RPMI7951 (cell line): Measurements from ENCODE around the gene MPRIP. TPM values are rescaled to one million over a fixed set of nuclear protein-coding genes. Genes with fewer than 3 reads are reported as not detected.

ENCODE experiments used
- DNase-seq: peaks from one replicate; pipeline ENCODE4 v3.0.0-alpha.2; 2012; ENCODE audit warnings: low read depth
- total RNA-seq: library from RNA; depleted of rRNA; stranded (reverse); fragments of >200 nt; shearing (Covaris generic); gene quantifications from 2 replicates; pipeline ENCODE4 v1.2.3, GENCODE V29; 2014

The MPRIP gene
- total RNA-seq, 1 experiment from 2014 or later: 86.3 TPM

DNA sequence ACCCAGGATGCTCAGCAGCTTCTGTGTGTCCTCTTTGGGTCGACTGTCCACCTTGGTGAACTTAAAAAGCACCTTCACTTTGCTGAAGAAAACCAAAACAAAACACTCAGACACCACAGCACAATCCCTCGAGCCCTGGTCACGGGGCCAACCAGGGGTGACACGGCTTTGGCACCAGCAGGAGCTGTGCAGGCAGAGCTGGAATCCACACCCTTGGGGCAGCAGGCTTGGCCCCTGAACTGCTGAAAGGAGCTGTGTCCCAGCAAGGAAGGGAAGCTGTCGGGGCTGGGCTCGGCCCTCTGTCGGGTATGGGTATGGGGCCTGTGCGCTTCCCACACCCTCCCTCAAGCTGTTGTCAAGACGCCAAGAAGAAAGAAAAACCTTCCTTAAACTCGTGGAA, 171.5 kb downstream of the MPRIP start:
- no peak for DNase-seq

- no peak for DNase-seq
Measured at GRCh38 chr17:17214646-17215436, 172.6 kb downstream of the MPRIP start.

GRCh38 chr17:17215575-17215974, 173.3 kb downstream of the MPRIP start:
- DNase-seq: no peak

- no peak for DNase-seq
Measured at GRCh38 chr17:17216236-17216635, 174.0 kb downstream of the MPRIP start.

DNA sequence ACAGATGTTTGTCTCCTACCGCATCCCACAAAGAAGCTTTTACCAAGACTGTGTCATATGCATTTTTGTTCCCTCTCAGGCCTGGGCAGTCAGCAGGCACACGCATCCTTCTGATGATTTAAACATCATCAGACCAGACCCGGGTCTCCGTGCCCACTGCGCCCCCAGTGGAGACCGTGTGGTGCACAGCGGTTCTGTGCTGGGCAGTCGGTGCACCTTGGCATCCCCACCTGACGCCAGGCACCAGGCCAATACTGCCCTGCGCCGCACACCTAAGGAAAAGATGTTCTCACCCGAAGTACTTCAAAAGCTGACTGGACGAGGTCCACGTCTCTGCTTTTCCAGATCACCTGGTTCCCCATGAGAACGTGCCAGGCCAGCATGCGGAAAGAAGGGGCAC, 174.5 kb downstream of the MPRIP start:
- no peak for DNase-seq

- DNase-seq: no peak
Measured at GRCh38 chr17:17217995-17218394, 175.7 kb downstream of the MPRIP start.

- no peak for DNase-seq
Measured at GRCh38 chr17:17220529-17220928, 178.3 kb downstream of the MPRIP start.

DNA sequence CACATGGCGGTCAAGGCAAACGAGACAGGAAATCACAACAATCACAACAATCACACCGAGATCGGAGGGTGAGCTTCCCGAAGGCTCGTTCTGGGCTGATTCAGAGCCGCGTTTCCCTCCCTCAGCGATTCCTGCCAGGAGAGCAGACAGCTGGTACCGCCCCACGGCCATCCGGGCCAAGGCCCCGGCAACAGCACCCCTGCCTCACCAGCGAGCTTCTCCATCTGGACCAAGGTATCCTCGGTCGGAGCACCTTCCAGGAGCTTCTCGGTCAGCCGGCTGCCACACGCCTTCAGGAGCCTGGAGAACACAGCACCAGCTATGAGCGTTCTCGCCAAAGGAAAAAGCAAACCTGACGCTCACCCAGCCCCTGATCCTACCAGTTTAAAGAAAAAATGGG, 179.1 kb downstream of the MPRIP start:
- DNase-seq: no peak

GRCh38 chr17:17223736-17224135, 181.5 kb downstream of the MPRIP start:
- no peak for DNase-seq

DNA sequence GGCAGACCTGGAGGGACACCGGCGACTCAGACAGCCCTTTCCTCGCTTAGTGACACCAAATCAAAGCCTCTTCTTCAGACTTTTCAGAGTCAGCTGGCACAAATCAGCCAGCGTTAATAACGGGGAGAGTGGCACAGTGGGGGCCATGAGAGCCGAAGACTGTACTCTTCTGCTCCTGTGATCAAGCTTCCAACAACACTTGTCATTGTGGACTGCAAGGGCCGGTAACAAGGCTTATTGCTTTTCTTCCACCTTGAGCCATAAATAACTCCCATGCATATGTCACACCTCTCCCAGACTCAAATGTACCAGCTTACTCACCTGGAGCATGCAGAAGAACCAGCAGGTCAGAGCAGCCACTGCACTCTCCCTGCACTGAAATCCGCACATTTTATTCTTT, 181.9 kb downstream of the MPRIP start:
- no peak for DNase-seq

GRCh38 chr17:17225901-17226300, 183.6 kb downstream of the MPRIP start:
- DNase-seq: no peak

DNA sequence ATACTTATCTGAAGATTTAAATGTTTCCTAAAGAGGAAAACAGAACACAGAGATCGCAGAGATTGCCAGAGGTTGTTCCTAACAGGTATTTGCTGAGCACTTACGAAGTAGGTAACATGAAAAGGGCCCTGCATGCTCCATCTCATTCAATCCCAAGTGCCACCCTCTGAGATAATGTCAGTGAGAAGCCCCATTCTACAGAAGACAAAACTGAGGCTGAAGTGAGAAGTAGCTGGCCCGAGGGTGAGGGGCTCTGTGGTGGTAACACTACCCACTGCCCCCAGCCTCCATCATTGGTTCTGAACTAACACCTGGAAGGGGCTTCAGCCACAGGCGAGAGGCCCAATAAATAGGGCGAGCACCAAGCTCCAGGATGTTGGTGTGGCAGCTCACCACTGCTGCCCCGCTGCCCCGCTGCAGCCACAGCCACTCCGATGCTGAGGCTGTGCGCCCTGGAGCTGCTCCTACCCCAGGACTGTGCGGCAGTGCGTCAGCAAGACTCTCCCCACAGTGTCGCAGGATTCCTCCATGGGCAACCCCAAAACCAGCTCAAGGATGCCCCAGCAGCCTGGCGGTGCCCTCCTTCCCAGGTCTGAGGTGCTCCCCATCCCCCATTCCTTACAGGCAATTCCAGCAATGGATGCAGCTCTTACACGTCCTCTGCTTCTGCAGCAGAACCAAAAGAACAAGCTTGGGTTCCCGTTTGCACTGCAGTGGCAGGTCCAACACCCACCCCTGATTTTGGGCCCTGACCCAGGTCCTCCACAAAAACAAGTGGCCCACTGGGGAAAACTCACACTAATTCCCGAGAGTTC, 184.4 kb downstream of the MPRIP start:
- no peak for DNase-seq

GRCh38 chr17:17227608-17228520, 185.6 kb downstream of the MPRIP start:
- no peak for DNase-seq

DNA sequence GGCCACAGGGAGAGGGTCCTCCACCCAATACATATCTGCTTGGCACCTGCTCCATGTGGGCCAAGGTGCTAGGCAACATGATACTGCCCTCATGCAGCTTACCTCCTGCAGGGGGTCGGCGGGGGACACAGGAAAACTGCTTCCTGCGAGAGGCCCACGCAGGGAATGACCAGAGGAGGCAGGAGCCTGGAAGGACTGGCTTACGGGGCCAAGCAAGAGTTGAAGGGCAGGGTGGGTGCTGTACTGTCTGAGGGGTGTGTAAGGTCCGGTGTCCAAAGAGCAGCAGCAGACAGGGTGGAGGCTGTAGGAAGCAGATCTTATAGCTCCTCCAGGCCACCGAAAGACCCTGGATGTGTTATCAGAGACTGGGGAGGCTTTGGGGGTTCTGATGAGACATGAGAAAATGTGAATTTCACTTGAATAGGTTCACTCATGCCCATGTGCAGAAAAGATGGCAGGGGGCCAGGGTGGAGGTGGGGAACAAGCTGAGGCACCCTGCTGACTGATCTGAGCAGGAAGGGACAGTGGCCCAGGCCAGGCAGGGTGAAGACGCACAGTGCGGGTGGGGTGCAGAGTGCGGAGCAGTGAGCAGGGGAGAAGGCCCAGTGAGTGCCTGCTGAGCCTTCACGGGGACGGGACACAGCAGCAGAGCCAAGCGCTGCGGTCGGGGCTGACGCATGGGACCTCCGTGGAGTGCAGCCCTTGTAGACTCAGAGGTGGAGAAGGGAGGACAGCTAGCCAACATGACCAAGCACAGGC, 186.4 kb downstream of the MPRIP start:
- DNase-seq: no peak

DNA sequence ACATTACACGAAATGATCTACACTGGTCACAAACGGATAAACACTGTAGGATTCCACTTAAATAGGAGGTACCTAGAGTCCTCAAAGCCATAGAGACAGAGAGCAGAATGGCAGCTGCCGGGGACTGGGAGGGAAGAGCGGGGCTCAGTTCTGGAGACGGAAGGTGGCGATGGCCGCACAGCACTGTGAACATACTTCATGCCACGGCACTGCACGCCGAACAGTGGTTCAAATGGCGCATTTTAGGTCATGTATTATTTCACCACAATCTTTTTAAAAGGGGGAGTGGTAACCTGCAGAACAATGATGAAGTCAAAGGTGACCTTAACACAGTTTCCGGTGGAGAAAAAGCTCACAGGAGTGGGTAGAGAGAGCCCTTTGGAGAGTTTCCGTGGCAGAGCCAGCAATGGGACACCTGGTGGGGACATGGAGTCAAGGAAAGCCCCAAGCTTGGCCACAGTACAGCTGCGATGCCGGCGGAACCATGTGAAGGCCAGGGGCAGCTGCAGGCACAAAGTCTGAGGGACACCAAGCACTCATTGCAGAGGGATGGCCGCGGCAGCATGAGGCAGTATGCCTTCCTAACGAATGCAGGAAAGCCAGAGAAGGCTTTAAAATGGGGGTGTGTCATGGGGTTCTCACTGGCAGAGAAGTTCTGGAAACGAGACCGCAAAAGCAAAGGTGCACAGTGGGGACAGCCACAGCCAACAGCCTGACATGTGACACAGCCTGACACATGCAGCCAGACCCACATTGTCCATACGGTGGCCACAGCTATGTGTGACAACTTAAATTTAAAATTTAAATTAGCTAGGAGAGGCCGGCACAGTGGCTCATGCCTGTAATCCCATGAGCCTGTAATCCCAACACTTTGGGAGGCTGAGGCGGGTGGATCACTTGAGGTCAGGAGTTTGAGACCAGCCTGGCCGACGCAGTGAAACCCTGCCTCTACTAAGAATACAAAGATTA, 187.4 kb downstream of the MPRIP start:
- DNase-seq: no peak

DNA sequence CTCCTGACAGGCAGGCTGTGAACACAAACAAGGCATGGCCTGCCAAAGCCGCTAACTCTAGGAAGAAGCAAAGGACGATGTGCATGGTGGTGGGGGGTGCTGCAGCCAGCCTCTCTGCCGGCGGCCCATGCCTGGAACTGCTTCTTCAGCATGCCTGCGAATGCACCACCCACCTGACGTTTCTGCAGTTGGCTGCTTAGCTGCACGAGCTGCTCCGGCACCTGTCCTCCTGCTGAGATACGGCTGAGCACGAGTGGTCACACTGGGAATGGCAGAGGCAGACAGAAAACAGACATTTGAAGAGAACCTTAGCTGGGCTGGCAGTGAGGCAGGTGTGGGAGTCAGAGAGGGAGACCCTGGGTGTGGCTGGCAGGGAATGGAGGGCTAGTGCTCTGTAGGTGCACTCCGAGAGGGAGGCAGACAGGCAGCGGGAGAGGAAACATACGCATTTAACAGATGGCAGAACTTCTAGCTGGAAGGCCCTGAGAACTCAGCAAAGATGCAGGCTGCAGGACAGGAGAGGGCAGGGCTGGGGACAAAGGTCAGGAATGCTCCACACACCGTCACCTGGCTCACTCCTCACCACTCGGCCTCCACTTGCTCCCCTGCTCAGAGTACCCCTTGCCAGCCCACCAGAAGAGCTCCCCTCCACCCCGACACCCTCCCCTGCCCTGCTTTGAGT, 189.5 kb downstream of the MPRIP start:
- DNase-seq: no peak

DNA sequence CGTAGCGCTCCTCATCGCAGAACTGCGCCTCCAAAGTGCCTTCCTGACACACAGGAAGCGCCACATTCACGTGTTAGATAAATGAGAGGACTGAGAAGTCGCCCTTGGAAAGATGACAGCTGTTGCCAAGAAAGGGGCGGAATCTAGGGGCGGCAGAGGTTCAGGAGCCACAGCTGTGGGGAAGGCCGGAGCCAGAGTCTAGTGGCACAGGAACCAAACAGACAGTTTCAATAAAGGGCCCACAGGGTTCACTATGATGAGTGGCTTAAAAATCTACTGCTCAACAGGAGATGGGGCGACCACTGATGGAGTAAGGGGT, 190.0 kb downstream of the MPRIP start:
- no peak for DNase-seq

GRCh38 chr17:17235212-17236174, 193.2 kb downstream of the MPRIP start:
- DNase-seq: peak; percentile 33
